ENCODE data around the gene ADGRE3. TPM values are rescaled to one million over a fixed set of nuclear protein-coding genes. Genes with fewer than 3 reads are reported as not detected.
"Not testable (repeated sequence)": the region's sequence is repeated elsewhere in the genome, so short reads cannot be mapped to it uniquely, and the experiment has no call there.

ADGRE3 gene
- total RNA-seq, 1 experiment from 2014 or later, result not detected

DNA sequence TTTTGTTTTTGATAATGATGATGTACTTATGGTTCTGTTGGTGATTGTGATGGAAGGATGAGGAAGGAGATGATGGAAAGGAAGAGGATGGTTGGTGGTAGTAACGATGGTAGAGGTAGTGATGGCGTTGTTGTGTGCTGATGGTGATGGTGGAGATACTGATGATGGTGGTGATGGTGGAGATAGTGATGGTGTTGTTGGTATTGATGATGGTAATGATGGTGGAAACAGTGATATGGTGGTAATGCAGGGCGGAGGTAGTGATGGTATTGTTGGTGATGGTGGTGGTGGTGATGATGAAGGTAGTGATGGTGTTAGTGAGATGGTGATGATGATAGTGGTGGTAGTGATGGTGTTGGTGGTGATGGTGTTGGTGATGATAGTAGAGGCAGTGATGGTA is 79.1 kb downstream of the ADGRE3 start:
- H3K27me3 Mint-ChIP-seq (ENCODE audit: low read depth), result peaks cover 9% of the 10 kb centered on the region
- no peak overlapping the region for H3T11ph ChIP-seq (ENCODE audit: low read length)
- 100% methylated on average over 3 of the region's 3 CpGs for WGBS (ENCODE audit: extremely low coverage, insufficient read length, low lambda C conversion rate)

GRCh38 chr19:14589433-14589832 is 85.2 kb downstream of the ADGRE3 start:
- H4K8ac ChIP-seq (replicated peaks; ENCODE audit: insufficient read length, low read depth, low read length); H2BK5ac ChIP-seq (ENCODE audit: insufficient read length, low read length); H3K27ac Mint-ChIP-seq; DNase-seq; H3K4me3 Mint-ChIP-seq; H3K27me3 Mint-ChIP-seq (ENCODE audit: low read depth); H3K27ac ChIP-seq (ENCODE audit: insufficient read length, low read depth, low read length); H4K91ac ChIP-seq (ENCODE audit: insufficient read length, low read depth, low read length); H2AFZ ChIP-seq (ENCODE audit: low read length); H3K9ac ChIP-seq (ENCODE audit: extremely low read depth, insufficient read length, low read length); H3K14ac ChIP-seq (ENCODE audit: insufficient read depth, low read length); H3K79me2 ChIP-seq (ENCODE audit: insufficient read depth, low read length); H3K4ac ChIP-seq (ENCODE audit: low read depth, low read length); H3K4me1 ChIP-seq (ENCODE audit: insufficient read depth, low read length); H2BK20ac ChIP-seq (ENCODE audit: low read depth, low read length, poor library complexity, severe bottlenecking); H3K79me1 ChIP-seq (ENCODE audit: insufficient read depth, low read depth, low read length, poor library complexity, severe bottlenecking); H3K23ac ChIP-seq (ENCODE audit: insufficient read length, low read depth, low read length); H3K36me3 Mint-ChIP-seq (ENCODE audit: insufficient read depth in 1 of 3, low read depth in 3 of 3); H2AK5ac ChIP-seq (ENCODE audit: insufficient read length, low read length); H3K27me3 ChIP-seq (ENCODE audit: insufficient read depth, low read length); H2BK12ac ChIP-seq (ENCODE audit: insufficient read length, low read depth, low read length); H3K9me3 ChIP-seq (ENCODE audit: control insufficient read depth, low read depth, low read length); H3K4me1 Mint-ChIP-seq; H4K5ac ChIP-seq (ENCODE audit: insufficient read length, low read depth, low read length); H4K20me1 ChIP-seq (ENCODE audit: control insufficient read depth, insufficient read depth, insufficient read length); H3K4me2 ChIP-seq (ENCODE audit: insufficient read depth, insufficient read length, low read length); H3K56ac ChIP-seq (ENCODE audit: insufficient read length, low read depth, low read length); H3K23me2 ChIP-seq (ENCODE audit: insufficient read length, low read depth, low read length, poor library complexity, severe bottlenecking); H3T11ph ChIP-seq (ENCODE audit: low read length); H2BK120ac ChIP-seq (ENCODE audit: low read depth, low read length, poor library complexity, severe bottlenecking); H2BK15ac ChIP-seq (ENCODE audit: low read depth, low read length); H3K18ac ChIP-seq (ENCODE audit: insufficient read length, low read depth, low read length): not testable (repeated sequence)
- H3K9me3 Mint-ChIP-seq, result peaks cover 7 to 67% of the 10 kb centered on the region in 2 experiments
- WGBS (ENCODE audit: extremely low coverage, insufficient read length, low lambda C conversion rate), result no CpG with 5 or more reads among the region's 4 CpGs

More for the DNA sequence above, 79.1 kb downstream of the ADGRE3 start:
- Histone ChIP-seq H3K9ac (ENCODE audit: extremely low read depth, insufficient read length, low read length) (no peak overlapping the region), H3K27ac (ENCODE audit: insufficient read length, low read depth, low read length) (no peak overlapping the region), H3K23me2 (ENCODE audit: insufficient read length, low read depth, low read length, poor library complexity, severe bottlenecking) (no peaks in the 10 kb centered on the region), H3K14ac (ENCODE audit: insufficient read depth, low read length) (no peak overlapping the region), H4K20me1 (ENCODE audit: control insufficient read depth, insufficient read depth, insufficient read length) (no peaks in the 10 kb centered on the region), H3K79me1 (ENCODE audit: insufficient read depth, low read depth, low read length, poor library complexity, severe bottlenecking) (no peaks in the 10 kb centered on the region), H2BK120ac (ENCODE audit: low read depth, low read length, poor library complexity, severe bottlenecking) (no peak overlapping the region), H3K56ac (ENCODE audit: insufficient read length, low read depth, low read length) (no peak overlapping the region), H3K4me1 (ENCODE audit: insufficient read depth, low read length) (no peaks in the 10 kb centered on the region), H3K4me2 (ENCODE audit: insufficient read depth, insufficient read length, low read length) (no peak overlapping the region), H4K5ac (ENCODE audit: insufficient read length, low read depth, low read length) (no peak overlapping the region), H4K8ac (replicated peaks; ENCODE audit: insufficient read length, low read depth, low read length) (no peak overlapping the region), H4K91ac (ENCODE audit: insufficient read length, low read depth, low read length) (no peak overlapping the region), H2BK12ac (ENCODE audit: insufficient read length, low read depth, low read length) (no peak overlapping the region), H3K9me3 (ENCODE audit: control insufficient read depth, low read depth, low read length) (peaks cover 8% of the 10 kb centered on the region), H2BK20ac (ENCODE audit: low read depth, low read length, poor library complexity, severe bottlenecking) (no peak overlapping the region), H3K27me3 (ENCODE audit: insufficient read depth, low read length) (no peaks in the 10 kb centered on the region), H2AFZ (ENCODE audit: low read length) (no peak overlapping the region), H3K79me2 (ENCODE audit: insufficient read depth, low read length) (no peaks in the 10 kb centered on the region), H2AK5ac (ENCODE audit: insufficient read length, low read length) (no peak overlapping the region), H3K18ac (ENCODE audit: insufficient read length, low read depth, low read length) (no peak overlapping the region), H3K4ac (ENCODE audit: low read depth, low read length) (no peak overlapping the region), H2BK5ac (ENCODE audit: insufficient read length, low read length) (no peak overlapping the region), H3K23ac (ENCODE audit: insufficient read length, low read depth, low read length) (no peak overlapping the region), H2BK15ac (ENCODE audit: low read depth, low read length) (no peak overlapping the region)
- TF ChIP-seq, protein P1, sequence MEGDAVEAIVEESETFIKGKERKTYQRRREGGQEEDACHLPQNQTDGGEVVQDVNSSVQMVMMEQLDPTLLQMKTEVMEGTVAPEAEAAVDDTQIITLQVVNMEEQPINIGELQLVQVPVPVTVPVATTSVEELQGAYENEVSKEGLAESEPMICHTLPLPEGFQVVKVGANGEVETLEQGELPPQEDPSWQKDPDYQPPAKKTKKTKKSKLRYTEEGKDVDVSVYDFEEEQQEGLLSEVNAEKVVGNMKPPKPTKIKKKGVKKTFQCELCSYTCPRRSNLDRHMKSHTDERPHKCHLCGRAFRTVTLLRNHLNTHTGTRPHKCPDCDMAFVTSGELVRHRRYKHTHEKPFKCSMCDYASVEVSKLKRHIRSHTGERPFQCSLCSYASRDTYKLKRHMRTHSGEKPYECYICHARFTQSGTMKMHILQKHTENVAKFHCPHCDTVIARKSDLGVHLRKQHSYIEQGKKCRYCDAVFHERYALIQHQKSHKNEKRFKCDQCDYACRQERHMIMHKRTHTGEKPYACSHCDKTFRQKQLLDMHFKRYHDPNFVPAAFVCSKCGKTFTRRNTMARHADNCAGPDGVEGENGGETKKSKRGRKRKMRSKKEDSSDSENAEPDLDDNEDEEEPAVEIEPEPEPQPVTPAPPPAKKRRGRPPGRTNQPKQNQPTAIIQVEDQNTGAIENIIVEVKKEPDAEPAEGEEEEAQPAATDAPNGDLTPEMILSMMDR (conservative IDR thresholded peaks at IDR 0.05), result no peak
- Mint-ChIP-seq H3K27ac (no peak overlapping the region), H3K36me3 (ENCODE audit: insufficient read depth in 1 of 3, low read depth in 3 of 3) (peaks cover 6 to 20% (median 7%) of the 10 kb centered on the region in 3 experiments; a peak in 6 of 7 replicates), H3K4me1 (no peaks in the 10 kb centered on the region), H3K9me3 (peaks cover 38 to 91% of the 10 kb centered on the region in 2 experiments), H3K4me3 (no peak overlapping the region; a peak in 1 of 5 replicates)
- no peak for DNase-seq

All from H9 (cell line).